ENCODE measurements around the gene CCNB1.
"Not testable (repeated sequence)": the region's sequence is repeated elsewhere in the genome, so short reads cannot be mapped to it uniquely, and the experiment has no call there.

The CCNB1 gene

DNA sequence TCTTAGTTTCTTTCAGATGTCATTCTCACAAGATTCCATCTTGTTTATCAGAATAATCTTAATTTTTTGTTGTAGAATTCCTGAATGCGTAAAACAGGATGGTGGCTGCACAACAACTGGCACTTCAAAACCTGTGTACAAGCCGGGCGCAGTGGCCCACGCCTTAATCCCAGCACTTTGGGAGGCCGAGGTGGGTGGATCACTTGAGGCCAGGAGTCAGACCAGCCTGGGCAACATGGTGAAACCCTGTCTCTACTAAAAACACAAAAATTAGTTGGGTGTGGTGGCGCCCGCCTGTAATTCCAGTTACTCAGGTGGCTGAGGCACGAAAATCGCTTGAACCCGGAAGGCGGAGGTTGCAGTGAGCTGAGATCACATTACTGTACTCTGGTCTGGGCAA lies 10.5 kb upstream of the CCNB1 start:
- TF ChIP-seq, protein P1, sequence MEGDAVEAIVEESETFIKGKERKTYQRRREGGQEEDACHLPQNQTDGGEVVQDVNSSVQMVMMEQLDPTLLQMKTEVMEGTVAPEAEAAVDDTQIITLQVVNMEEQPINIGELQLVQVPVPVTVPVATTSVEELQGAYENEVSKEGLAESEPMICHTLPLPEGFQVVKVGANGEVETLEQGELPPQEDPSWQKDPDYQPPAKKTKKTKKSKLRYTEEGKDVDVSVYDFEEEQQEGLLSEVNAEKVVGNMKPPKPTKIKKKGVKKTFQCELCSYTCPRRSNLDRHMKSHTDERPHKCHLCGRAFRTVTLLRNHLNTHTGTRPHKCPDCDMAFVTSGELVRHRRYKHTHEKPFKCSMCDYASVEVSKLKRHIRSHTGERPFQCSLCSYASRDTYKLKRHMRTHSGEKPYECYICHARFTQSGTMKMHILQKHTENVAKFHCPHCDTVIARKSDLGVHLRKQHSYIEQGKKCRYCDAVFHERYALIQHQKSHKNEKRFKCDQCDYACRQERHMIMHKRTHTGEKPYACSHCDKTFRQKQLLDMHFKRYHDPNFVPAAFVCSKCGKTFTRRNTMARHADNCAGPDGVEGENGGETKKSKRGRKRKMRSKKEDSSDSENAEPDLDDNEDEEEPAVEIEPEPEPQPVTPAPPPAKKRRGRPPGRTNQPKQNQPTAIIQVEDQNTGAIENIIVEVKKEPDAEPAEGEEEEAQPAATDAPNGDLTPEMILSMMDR (IDR thresholded peaks at IDR 0.05; ENCODE audit: low read depth, low read length, missing control alignments) = no peak
- no peak overlapping the region for H3K4me3 ChIP-seq (ENCODE audit: low read depth, low read length)
- no peak for DNase-seq (ENCODE audit: low read depth)

DNA sequence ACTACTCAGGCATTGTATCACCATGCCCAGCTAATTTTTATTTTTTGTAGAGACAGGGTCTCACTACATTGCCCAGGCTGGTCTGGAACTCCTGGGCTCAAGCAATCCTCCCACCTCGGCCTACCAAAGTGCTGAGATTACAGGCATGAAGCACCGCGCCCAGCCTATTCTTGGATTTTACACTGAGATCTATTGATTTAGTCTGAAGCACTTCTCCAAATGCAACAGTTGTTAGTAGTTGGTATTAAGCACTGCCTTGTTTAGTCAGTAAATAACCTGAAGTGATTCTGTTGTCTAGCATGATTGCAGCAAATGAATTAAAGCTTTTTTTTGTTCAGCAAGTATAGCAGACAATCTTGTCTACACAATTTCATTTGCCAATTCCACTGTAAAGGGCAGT lies 8.9 kb upstream of the CCNB1 start:
- TF ChIP-seq, protein P1 (IDR thresholded peaks at IDR 0.05; ENCODE audit: low read depth, low read length, missing control alignments) = no peak
- no peak overlapping the region for H3K4me3 ChIP-seq (ENCODE audit: low read depth, low read length)
- DNase-seq (ENCODE audit: low read depth) = no peak

DNA sequence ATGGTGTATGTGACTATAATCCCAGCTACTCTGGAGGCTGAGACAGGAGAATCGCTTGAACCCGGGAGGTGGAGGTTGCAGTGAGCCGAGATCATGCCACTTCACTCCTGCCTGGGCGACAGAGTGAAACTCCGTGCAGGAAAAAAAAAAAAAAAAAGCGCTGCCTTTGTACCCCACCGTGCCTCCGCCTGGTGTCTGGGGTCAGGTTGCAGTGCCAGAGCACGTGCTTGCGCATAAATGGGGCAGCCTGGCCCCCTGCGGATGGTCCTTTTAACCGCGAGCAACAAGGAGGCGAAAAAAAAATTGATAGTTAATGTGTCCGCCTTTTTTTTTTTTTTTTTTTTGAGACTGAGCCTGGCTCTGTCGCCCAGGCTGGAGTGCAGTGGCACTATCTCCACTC lies 6.3 kb upstream of the CCNB1 start:
- no peak for DNase-seq (ENCODE audit: low read depth)
- no peak overlapping the region for H3K4me3 ChIP-seq (ENCODE audit: low read depth, low read length)
- TF ChIP-seq, protein P1 (IDR thresholded peaks at IDR 0.05; ENCODE audit: low read depth, low read length, missing control alignments) = no peak

DNA sequence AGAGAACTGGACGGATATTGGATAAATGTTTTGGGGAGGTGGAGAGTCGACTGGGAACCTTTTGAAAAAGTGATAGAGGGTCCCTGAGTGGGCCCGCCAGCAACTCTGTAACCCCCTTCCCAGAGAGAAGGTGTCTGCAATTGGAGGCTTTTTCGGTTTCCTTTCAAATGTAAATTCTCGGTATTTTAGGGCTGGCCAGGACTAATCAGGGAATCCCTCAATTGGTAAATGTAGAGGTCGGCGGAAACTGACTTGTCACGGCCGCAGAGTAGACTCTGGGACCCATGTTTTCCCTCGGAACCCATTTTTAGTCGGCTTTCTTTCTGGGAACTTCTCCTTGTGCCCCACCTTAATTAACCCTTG lies 524 bp downstream of the CCNB1 start:
- no peak for DNase-seq (ENCODE audit: low read depth)
- H3K4me3 ChIP-seq (ENCODE audit: low read depth, low read length) = peak overlapping the region; percentile 98
- TF ChIP-seq, protein P1 (IDR thresholded peaks at IDR 0.05; ENCODE audit: low read depth, low read length, missing control alignments) = no peak

DNA sequence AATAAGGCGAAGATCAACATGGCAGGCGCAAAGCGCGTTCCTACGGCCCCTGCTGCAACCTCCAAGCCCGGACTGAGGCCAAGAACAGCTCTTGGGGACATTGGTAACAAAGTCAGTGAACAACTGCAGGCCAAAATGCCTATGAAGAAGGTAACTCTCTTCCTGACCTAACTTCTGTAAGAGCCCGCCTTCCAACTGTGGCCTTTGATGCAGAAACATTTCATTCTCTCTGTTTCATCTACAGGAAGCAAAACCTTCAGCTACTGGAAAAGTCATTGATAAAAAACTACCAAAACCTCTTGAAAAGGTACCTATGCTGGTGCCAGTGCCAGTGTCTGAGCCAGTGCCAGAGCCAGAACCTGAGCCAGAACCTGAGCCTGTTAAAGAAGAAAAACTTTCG lies 979 bp downstream of the CCNB1 start:
- DNase-seq (ENCODE audit: low read depth) = no peak

DNA sequence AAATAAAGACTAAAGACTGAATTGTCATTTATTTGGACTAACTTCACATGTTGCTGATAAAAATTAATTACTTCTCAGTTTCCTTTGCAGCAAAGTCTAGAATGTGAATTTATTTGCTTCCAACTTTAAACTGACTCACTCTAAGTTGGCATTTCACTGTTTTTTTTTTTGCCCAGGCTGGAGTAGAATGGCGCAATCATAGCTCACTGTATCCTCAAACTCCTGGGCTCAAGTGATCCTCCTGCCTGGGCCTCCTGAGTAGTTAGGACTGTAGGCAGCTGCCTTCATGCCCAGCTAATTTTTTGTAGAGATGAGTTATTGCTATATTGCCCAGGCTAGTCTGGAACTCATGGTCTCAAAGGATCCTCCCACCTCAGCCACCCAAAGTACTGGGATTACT lies 3.5 kb downstream of the CCNB1 start:
- no peak overlapping the region for H3K4me3 ChIP-seq (ENCODE audit: low read depth, low read length)
- TF ChIP-seq, protein P1 (IDR thresholded peaks at IDR 0.05; ENCODE audit: low read depth, low read length, missing control alignments) = no peak
- DNase-seq (ENCODE audit: low read depth) = no peak

More for the DNA sequence above, 979 bp downstream of the CCNB1 start:
- TF ChIP-seq, protein P1 (IDR thresholded peaks at IDR 0.05; ENCODE audit: low read depth, low read length, missing control alignments) = no peak
- H3K4me3 ChIP-seq (ENCODE audit: low read depth, low read length) = peak overlapping the region; percentile 98

DNA sequence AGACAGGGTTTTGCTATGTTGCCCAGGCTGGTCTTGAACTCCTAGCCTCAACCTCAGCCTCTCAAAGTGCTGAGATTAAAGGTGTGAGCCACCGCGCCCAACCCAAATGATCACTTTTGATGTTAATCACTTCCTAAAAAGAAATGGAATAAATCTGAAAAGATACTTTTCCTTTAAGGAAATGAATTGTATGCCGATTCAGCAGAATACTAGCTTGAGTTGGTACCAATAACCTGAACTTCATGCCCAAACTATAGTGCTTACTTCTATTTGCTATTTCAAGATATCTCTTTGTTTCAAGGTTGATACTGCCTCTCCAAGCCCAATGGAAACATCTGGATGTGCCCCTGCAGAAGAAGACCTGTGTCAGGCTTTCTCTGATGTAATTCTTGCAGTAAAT lies 4.0 kb downstream of the CCNB1 start:
- DNase-seq (ENCODE audit: low read depth) = no peak
- TF ChIP-seq, protein P1 (IDR thresholded peaks at IDR 0.05; ENCODE audit: low read depth, low read length, missing control alignments) = no peak
- H3K4me3 ChIP-seq (ENCODE audit: low read depth, low read length) = no peak overlapping the region

DNA sequence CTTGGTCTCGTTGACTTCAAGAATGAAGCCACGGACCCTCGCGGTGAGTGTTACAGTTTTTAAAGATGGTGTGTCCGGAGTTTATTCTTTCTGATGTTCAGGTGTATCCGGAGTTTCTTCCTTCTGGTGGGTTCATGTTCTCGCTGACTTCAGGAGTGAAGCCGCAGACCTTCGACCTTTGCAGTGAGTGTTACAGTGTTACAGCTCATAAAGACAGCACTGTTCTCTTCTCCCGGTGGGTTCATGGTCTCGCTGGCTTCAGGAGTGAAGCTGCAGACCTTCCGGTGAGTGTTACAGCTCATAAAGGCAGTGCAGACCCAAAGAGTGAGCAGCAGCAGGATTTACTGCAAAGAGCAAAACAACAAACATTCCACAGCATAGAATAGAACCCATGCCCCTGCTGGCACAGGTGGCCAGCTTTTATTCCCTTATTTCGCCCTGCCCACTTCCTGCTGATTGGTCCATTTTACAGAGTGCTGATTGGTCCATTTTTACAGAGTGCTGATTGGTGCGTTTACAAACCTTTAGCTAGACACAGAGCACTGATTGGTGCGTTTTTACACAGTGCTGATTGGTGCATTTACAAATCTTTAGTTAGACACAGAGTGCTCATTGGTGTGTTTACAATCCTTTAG lies 14.8 kb downstream of the CCNB1 start:
- not testable (repeated sequence) for H3K4me3 ChIP-seq (ENCODE audit: low read depth, low read length); DNase-seq (ENCODE audit: low read depth)
